ENCODE data around the gene CALHM5.

- TF ChIP-seq PRDM4 (tag by site-specific recombination; IDR thresholded peaks at IDR 0.05) = no peak
- TF ChIP-seq CTCF (tag by site-specific recombination; IDR thresholded peaks at IDR 0.05) = no peak
- no peak for TF ChIP-seq ZNF223 (tag by site-specific recombination; IDR thresholded peaks at IDR 0.05)
- no peak for TF ChIP-seq ZNF311 (tag by site-specific recombination; IDR thresholded peaks at IDR 0.05; ENCODE audit: borderline replicate concordance)
- TF ChIP-seq ZNF138 (tag by site-specific recombination; IDR thresholded peaks at IDR 0.05; ENCODE audit: borderline replicate concordance) = no peak
These were observed 35.3 kb upstream of the CALHM5 start for GRCh38 chr6:116476002-116476678.
